ENCODE results near the gene ADK. TPM values are rescaled to one million over a fixed set of nuclear protein-coding genes. Genes with fewer than 3 reads are reported as not detected.
A peak's percentile ranks its signal among the peaks of the same experiment; 100 is the strongest.
"Not testable (repeated sequence)": the region's sequence is repeated elsewhere in the genome, so short reads cannot be mapped to it uniquely, and the experiment has no call there.

ADK gene
- total RNA-seq, 1 donor from 2014 or later: 40.2 TPM

GRCh38 chr10:74187237-74187636, 36.2 kb downstream of the ADK start:
- H3K36me3 ChIP-seq: no peaks in the 10 kb centered on the region
- ATAC-seq (no peak), DNase-seq (no peak)
- TF ChIP-seq CTCF (IDR thresholded peaks at IDR 0.05): no peak
- intact Hi-C loops (cut with DNase I): no loop called here
- no peaks in the 10 kb centered on the region for H3K27me3 ChIP-seq (ENCODE audit: low read depth)
- no peaks in the 10 kb centered on the region for H3K9me3 ChIP-seq
- peaks cover 21% of the 10 kb centered on the region for H3K4me1 ChIP-seq
- no peak overlapping the region for H3K27ac ChIP-seq
- no peak overlapping the region for H3K4me3 ChIP-seq

DNA sequence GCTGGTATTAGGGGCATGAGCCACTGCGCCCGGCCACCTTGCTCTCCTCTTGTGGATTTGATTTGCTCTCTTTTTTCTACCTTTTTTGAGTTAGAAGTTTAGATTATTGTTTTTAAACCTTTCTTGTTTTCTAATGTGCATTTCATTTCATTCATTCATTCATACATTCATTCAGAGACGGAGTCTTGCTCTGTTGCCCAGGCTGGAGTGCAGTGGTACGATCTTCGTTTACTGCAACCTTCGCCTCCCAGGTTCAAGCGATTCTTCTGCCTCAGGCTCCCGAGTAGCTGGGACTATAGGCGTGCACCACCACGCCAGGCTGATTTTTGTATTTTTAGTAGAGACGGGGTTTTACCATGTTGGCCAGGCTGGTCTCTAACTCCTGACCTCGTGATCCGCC, 37.6 kb downstream of the ADK start:
- ATAC-seq; H3K27me3 ChIP-seq (ENCODE audit: low read depth); H3K9me3 ChIP-seq; DNase-seq; H3K27ac ChIP-seq; intact Hi-C loops (cut with DNase I); H3K4me3 ChIP-seq; H3K36me3 ChIP-seq: not testable (repeated sequence)
- H3K4me1 ChIP-seq: peaks cover 22% of the 10 kb centered on the region

GRCh38 chr10:74189999-74190421, 39.0 kb downstream of the ADK start:
- no peak for TF ChIP-seq CTCF (IDR thresholded peaks at IDR 0.05)
- intact Hi-C loops (cut with DNase I): no loop called here
- Histone ChIP-seq H3K27ac (peak overlapping the region; percentile 78), H3K4me3 (no peak overlapping the region), H3K9me3 (no peaks in the 10 kb centered on the region), H3K27me3 (ENCODE audit: low read depth) (no peaks in the 10 kb centered on the region), H3K4me1 (peaks cover 22% of the 10 kb centered on the region), H3K36me3 (no peaks in the 10 kb centered on the region)
- DNase-seq (no peak), ATAC-seq (peak; percentile 97 to 98)

DNA sequence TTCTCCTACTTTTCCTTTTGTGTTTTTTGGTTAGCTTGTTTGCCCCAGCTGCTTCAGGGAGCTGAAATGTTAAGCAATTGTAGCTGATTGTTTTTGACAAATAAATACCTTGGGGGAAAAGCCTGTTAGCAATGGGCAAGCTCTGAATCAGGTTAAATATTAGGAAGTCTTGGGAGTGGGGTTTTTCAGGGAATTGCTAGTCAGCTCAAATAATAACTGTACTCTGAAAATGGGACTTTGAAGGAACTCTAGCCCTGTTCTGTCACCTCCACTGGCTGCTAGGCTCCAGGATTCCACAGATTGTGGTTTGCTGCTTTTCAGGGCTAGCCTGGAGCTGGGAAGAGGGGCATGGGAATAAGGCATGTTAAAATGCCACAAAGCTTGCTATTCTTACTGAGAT, 39.5 kb downstream of the ADK start:
- peaks cover 22% of the 10 kb centered on the region for H3K4me1 ChIP-seq
- DNase-seq (no peak), ATAC-seq (peak; percentile 34 to 49)
- no peaks in the 10 kb centered on the region for H3K36me3 ChIP-seq
- intact Hi-C loops (cut with DNase I): no loop called here
- no peak overlapping the region for H3K4me3 ChIP-seq
- no peak for TF ChIP-seq CTCF (IDR thresholded peaks at IDR 0.05)
- peak overlapping the region; percentile 78 for H3K27ac ChIP-seq
- H3K27me3 ChIP-seq (ENCODE audit: low read depth): no peaks in the 10 kb centered on the region
- H3K9me3 ChIP-seq: no peaks in the 10 kb centered on the region

GRCh38 chr10:74194545-74194944, 43.5 kb downstream of the ADK start:
- DNase-seq (no peak), ATAC-seq (no peak)
- no peak for TF ChIP-seq CTCF (IDR thresholded peaks at IDR 0.05)
- no peaks in the 10 kb centered on the region for H3K9me3 ChIP-seq
- H3K27ac ChIP-seq: no peak overlapping the region
- no peaks in the 10 kb centered on the region for H3K27me3 ChIP-seq (ENCODE audit: low read depth)
- intact Hi-C loops (cut with DNase I): no loop called here
- H3K4me1 ChIP-seq: peaks cover 22% of the 10 kb centered on the region
- no peak overlapping the region for H3K4me3 ChIP-seq
- no peaks in the 10 kb centered on the region for H3K36me3 ChIP-seq

GRCh38 chr10:74194999-74195398, 44.0 kb downstream of the ADK start:
- intact Hi-C loops (cut with DNase I): no loop called here
- H3K27ac ChIP-seq: no peak overlapping the region
- H3K27me3 ChIP-seq (ENCODE audit: low read depth): no peaks in the 10 kb centered on the region
- no peaks in the 10 kb centered on the region for H3K9me3 ChIP-seq
- H3K36me3 ChIP-seq: no peaks in the 10 kb centered on the region
- no peak for DNase-seq
- no peak for ATAC-seq
- H3K4me1 ChIP-seq: peaks cover 22% of the 10 kb centered on the region
- TF ChIP-seq CTCF (IDR thresholded peaks at IDR 0.05): no peak
- no peak overlapping the region for H3K4me3 ChIP-seq
